AG09319 (cell line): ENCODE measurements around the gene ASTN2.
"Not testable (repeated sequence)": the region's sequence is repeated elsewhere in the genome, so short reads cannot be mapped to it uniquely, and the experiment has no call there.

Experiments used
- DNase-seq: peaks from one replicate; pipeline ENCODE4 v3.0.0-alpha.2; 2010; ENCODE audit warnings: low read depth; ENCODE audit errors: extremely low read depth
- TF ChIP-seq, protein P1 (sequence below): IDR thresholded peaks from 2 replicates; pipeline ENCODE4 v1.5.1; 2011; ENCODE audit warnings: low read depth, mild to moderate bottlenecking, inconsistent platforms, low read length, moderate library complexity

ASTN2 gene

DNA sequence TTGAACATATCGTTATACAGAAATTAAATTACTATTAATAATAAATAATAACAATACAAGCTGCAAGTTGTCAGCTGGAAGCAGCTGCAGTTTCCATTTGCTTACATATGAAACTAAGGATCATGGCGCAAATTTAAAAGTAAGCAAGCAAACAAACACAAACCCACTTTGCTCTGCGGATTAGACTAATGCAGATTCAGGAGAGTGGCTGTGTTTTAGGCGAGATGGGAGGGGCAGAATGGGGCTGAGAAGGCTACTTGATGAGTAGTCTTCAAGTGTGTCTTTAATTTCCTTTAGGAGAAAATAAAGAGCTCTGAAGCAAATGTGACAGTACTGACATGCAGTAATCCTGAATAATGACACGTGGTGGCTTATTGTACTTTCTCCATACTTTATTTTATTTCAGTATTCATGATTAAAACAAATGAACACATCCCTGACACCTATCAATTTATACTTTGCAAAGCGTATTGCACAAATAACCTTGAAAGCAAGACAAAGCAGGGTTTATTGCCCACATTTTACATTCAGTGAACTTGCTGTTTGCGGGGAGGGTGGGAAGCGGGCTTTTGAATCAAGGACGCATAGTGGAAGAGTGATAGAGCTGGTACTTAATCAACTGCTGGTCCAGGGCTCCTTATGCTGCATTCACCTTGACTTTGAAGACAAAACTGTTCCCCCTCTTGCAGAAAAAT, 949.1 kb downstream of the ASTN2 start:
- no peak for DNase-seq

GRCh38 chr9:116464987-116465571, 949.8 kb downstream of the ASTN2 start:
- TF ChIP-seq, protein P1, sequence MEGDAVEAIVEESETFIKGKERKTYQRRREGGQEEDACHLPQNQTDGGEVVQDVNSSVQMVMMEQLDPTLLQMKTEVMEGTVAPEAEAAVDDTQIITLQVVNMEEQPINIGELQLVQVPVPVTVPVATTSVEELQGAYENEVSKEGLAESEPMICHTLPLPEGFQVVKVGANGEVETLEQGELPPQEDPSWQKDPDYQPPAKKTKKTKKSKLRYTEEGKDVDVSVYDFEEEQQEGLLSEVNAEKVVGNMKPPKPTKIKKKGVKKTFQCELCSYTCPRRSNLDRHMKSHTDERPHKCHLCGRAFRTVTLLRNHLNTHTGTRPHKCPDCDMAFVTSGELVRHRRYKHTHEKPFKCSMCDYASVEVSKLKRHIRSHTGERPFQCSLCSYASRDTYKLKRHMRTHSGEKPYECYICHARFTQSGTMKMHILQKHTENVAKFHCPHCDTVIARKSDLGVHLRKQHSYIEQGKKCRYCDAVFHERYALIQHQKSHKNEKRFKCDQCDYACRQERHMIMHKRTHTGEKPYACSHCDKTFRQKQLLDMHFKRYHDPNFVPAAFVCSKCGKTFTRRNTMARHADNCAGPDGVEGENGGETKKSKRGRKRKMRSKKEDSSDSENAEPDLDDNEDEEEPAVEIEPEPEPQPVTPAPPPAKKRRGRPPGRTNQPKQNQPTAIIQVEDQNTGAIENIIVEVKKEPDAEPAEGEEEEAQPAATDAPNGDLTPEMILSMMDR, result no peak

More for the DNA sequence above, 949.1 kb downstream of the ASTN2 start:
- TF ChIP-seq, protein P1, result no peak

GRCh38 chr9:116464423-116464822, 950.4 kb downstream of the ASTN2 start:
- no peak for DNase-seq
- TF ChIP-seq, protein P1, result no peak

More at GRCh38 chr9:116464987-116465571, 949.8 kb downstream of the ASTN2 start:
- DNase-seq, result no peak

GRCh38 chr9:116461632-116462031, 953.2 kb downstream of the ASTN2 start:
- DNase-seq, result no peak
- TF ChIP-seq, protein P1, result no peak

DNA sequence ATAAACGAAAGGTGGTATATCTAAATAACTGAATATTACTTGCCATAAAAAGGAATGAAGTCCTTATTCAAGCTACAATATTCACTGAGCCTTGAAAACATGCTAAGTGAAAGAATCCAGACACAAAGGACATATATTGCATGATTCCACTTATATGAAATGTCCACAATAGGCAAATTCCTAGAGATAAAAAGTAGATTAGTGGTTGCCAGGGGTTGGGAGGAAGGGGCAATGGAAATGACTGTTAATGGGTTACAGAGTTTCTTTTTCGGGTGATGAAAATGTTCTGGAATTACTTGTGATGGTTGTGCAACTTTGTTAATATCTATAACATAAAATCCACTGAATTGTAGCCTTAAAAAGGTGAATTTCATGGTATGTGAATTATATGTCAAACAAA, 954.8 kb downstream of the ASTN2 start:
- TF ChIP-seq, protein P1, result no peak
- no peak for DNase-seq

DNA sequence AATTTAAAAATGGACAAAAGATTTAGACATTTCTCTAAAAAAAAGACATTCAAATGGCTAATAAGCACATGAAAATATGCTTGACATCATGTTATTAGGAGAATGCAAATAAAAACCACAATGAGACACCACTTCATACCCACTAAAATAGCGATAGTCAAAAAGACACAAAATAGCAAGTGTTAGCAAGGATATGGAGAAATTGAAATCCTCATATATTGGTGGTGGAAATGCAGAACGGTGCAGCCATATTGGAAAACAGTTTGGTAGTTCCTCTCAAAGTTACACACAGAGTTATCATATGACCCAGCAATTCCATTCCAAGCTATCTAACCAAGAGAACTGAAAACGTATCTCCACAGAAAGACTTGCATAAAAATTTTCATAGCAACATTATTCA, 955.3 kb downstream of the ASTN2 start:
- TF ChIP-seq, protein P1, result no peak
- DNase-seq, result no peak

- no peak for DNase-seq
- TF ChIP-seq, protein P1, result no peak
Measured at GRCh38 chr9:116456490-116457088, 958.3 kb downstream of the ASTN2 start.

GRCh38 chr9:116454539-116454938, 960.3 kb downstream of the ASTN2 start:
- DNase-seq, result not testable (repeated sequence)
